Erythroblast (primary cell): Measurements from ENCODE around the gene PACS1.

Experiments
- GATA1 ChIP-seq: IDR thresholded peaks from 2 replicates; pipeline ENCODE4 v1.6.1; 2011; ENCODE audit warnings: low read depth, mild to moderate bottlenecking, control low read depth, low read length, moderate library complexity
- POLR2A ChIP-seq: IDR thresholded peaks from 2 replicates; pipeline ENCODE4 v1.6.1; 2011; ENCODE audit warnings: mild to moderate bottlenecking, low read length

DNA sequence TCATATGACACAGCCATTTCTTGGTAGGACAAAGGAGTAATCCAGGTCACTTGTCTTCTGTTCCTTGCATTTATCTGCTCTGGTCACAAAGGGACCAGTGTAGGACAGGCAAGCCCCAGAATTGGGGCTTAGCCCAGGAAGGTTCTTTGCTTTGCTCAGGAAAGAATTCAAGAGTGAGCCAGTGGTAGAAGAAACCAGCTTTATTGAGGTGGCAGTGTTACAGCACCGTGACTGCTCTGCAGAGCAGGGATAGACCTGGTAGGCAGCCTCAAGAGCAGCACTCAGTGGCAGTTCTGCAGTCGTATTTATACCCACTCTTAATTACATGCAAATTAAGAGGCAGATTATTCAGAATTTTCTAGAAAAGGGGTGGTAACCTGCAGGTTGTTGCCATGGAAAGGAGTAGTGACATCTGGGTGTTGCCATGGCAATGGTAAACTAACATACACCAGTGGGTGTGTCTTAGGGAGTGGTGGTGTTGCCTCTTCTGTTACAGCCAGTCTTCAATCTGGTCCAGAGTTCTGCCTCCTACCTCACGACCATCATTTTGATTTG is 113.5 kb downstream of the PACS1 start:
- TF ChIP-seq POLR2A, result peak; percentile 23
- no peak for TF ChIP-seq GATA1
